AG10803 (cell line): Measurements from ENCODE around the gene CCDC7.
"Not testable (repeated sequence)": the region's sequence is repeated elsewhere in the genome, so short reads cannot be mapped to it uniquely, and the experiment has no call there.

Source experiments
- DNase-seq: peaks from one replicate; pipeline ENCODE4 v3.0.0; 2010; ENCODE audit warnings: low read depth
- H3K4me3 ChIP-seq: 2 replicates; pipeline ENCODE4 v1.5.1; 2011; ENCODE audit warnings: mild to moderate bottlenecking, low read length, control low read depth
- CTCF ChIP-seq: conservative IDR thresholded peaks from 2 replicates; pipeline ENCODE4 v1.5.1; 2011; ENCODE audit warnings: mild to moderate bottlenecking, low read length, control low read depth, inconsistent platforms

CCDC7 gene

GRCh38 chr10:32489158-32489557 lies 43.2 kb downstream of the CCDC7 start:
- no peak overlapping the region for H3K4me3 ChIP-seq
- no peak for TF ChIP-seq CTCF
- no peak for DNase-seq

- DNase-seq: peak; percentile 41
- H3K4me3 ChIP-seq: no peak overlapping the region
- TF ChIP-seq CTCF: no peak
Observed at GRCh38 chr10:32489901-32490300, 44.0 kb downstream of the CCDC7 start.

GRCh38 chr10:32494562-32494961 lies 48.6 kb downstream of the CCDC7 start:
- H3K4me3 ChIP-seq, DNase-seq: not testable (repeated sequence)

GRCh38 chr10:32500136-32500535 lies 54.2 kb downstream of the CCDC7 start:
- DNase-seq, H3K4me3 ChIP-seq: not testable (repeated sequence)

GRCh38 chr10:32501906-32502305 lies 56.0 kb downstream of the CCDC7 start:
- no peak overlapping the region for H3K4me3 ChIP-seq
- no peak for DNase-seq
- TF ChIP-seq CTCF: no peak

GRCh38 chr10:32505762-32506420 lies 60.0 kb downstream of the CCDC7 start:
- H3K4me3 ChIP-seq, DNase-seq: not testable (repeated sequence)

GRCh38 chr10:32511599-32511998 lies 65.7 kb downstream of the CCDC7 start:
- no peak for TF ChIP-seq CTCF
- no peak overlapping the region for H3K4me3 ChIP-seq
- no peak for DNase-seq

GRCh38 chr10:32516567-32517495 lies 70.9 kb downstream of the CCDC7 start:
- no peak overlapping the region for H3K4me3 ChIP-seq
- TF ChIP-seq CTCF: no peak
- no peak for DNase-seq
